Measurements from ENCODE around the gene PROKR1. TPM values are rescaled to one million over a fixed set of nuclear protein-coding genes. Genes with fewer than 3 reads are reported as not detected.

PROKR1 gene
- polyA plus RNA-seq, 1 donor, result 0.40 TPM

DNA sequence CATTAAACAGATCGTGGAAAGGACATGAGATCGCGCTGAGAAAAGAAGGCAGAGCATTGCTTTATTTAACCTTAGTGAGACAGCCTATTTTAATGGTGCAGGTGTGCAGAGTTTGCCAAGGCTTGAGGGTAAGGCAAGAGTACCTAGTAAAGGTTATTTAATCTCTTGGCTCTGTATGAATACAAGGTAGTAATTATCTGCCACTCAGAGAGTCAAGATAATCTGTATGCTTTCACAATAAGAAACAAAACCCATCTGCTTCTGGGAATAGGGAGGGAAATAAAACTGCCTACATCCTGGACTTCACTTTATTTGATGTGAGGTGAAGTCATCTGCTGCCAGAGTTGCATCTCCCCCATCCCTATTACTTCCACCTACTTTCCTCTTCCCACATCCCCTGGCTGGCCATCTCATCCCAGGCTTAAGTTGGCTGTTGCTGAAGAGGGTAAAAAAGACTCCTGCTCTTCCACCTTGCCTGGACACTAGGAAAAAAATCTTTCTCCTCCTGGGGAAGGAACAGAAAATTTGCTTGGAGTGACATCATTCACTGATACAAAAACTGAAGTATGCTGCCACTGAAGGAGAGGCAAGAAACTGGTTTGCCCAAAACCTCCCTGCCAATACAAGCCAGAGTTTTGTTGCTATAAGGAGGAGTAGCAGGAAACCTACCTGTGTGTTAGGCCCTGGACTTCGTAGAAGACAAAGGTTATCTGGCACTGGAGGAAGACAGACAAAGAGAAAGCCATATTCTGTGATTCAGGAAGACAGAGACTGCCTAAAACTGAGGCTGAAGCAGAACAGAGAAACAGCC is 55.4 kb downstream of the PROKR1 start:
- no peak for DNase-seq

GRCh38 chr2:68700560-68700959 is 57.2 kb downstream of the PROKR1 start:
- no peak for DNase-seq

DNA sequence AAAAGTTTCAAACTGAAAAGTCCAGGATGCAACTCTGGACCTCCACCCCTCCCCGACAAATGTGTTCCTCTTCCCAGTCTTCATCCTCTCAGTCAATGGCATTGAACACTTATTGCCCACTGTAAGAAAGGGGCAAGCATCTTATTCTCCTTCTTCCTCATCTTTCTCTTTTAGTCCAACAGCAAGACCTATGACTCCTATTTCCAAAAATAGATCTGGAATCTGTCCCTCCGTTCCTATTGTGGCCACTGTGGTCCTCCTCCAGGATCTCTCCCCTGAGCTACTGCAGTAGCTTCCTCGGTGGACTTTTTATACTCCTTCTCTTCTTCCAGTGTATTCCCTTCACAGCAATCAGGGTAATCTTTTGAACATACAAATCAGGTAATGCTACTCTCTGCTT is 63.3 kb downstream of the PROKR1 start:
- no peak for DNase-seq

Other genes with a start within 250 kb of the PROKR1 start
- 2.3 TPM for gene FBXO48, start 176.3 kb upstream of the PROKR1 start, polyA plus RNA-seq (ENCODE audit: insufficient read length)
- gene APLF, start 176.0 kb upstream of the PROKR1 start, polyA plus RNA-seq (ENCODE audit: insufficient read length), result 4.8 TPM
- 6.8 TPM for gene ARHGAP25, start 91.2 kb downstream of the PROKR1 start, polyA plus RNA-seq (ENCODE audit: insufficient read length)
- not detected for gene BMP10, start 227.8 kb downstream of the PROKR1 start, polyA plus RNA-seq (ENCODE audit: insufficient read length)